Stimulated activated CD4-positive, alpha-beta T cell treated with anti-CD3 and anti-CD28 coated beads, Interleukin-15, amount 100 ng/mL, for 24 hours (primary cell): ENCODE measurements around the gene GUCY1A2.

Experiments used
- DNase-seq: peaks from one replicate; pipeline ENCODE4 v3.0.0-alpha.2; 2020

GUCY1A2 gene

GRCh38 chr11:106625566-106625965 is 392.7 kb downstream of the GUCY1A2 start:
- DNase-seq = no peak

DNA sequence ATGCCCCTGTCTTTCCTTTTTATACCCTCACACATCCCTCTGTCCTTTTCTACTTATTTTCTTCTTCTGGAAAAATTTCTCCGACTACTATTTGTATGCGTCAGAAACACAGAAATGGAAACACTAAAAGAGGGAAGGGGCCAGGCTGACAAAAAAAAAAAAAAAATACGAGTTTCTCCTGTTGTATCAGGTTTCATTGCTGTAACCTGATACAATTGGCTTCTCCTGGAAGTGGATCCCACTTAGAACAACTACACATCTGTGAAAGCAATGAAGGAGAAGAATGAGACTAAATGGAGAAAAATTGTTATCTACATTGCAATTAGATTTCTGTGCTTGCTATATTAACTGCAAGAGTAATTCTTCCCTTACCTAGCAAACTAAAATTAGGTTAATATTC is 393.9 kb downstream of the GUCY1A2 start:
- DNase-seq = no peak
